Activated CD4-positive, alpha-beta T cell treated with anti-CD3 and anti-CD28 coated beads, Interleukin-2, amount 10 ng/mL, durations not matched to agents 7 days and 5 days (primary cell): ENCODE data around the gene SUDS3. TPM values are rescaled to one million over a fixed set of nuclear protein-coding genes. Genes with fewer than 3 reads are reported as not detected.

Source experiments
- CTCF ChIA-PET: fragments of 350-600 bp; sonication (Branson Sonifier 250); formaldehyde crosslinking; loops from one replicate; lab custom pipeline; 2021; ENCODE audit warnings: antibody characterized with exemption; lab: Charles Lee
- POLR2A ChIA-PET: fragments of 350-600 bp; sonication (Branson Sonifier 250); formaldehyde crosslinking; loops from one replicate; lab custom pipeline; 2021; ENCODE audit warnings: antibody characterized with exemption; lab: Charles Lee
- DNase-seq: peaks from one replicate; pipeline ENCODE4 v3.0.0-alpha.2; 2020
- H3K27ac Mint-ChIP-seq: one replicate; pipeline ENCODE4 v1.8.0; 2021; ENCODE audit warnings: mild to moderate bottlenecking, moderate library complexity, mixed read lengths
- H3K27me3 Mint-ChIP-seq: one replicate; pipeline ENCODE4 v1.8.0; 2021; ENCODE audit warnings: mixed read lengths
- H3K36me3 Mint-ChIP-seq: one replicate; pipeline ENCODE4 v1.8.0; 2021; ENCODE audit warnings: low read depth, mixed read lengths
- H3K4me1 Mint-ChIP-seq: one replicate; pipeline ENCODE4 v1.8.0; 2021; ENCODE audit warnings: mixed read lengths
- H3K4me3 Mint-ChIP-seq: one replicate; pipeline ENCODE4 v1.8.0; 2021; ENCODE audit warnings: mild to moderate bottlenecking, moderate library complexity, mixed read lengths
- H3K9me3 Mint-ChIP-seq: one replicate; pipeline ENCODE4 v1.8.0; 2021; ENCODE audit warnings: mixed read lengths
- total RNA-seq, 2 experiments: library from RNA; stranded (reverse); gene quantifications; one replicate each; pipeline ENCODE4 v1.2.3, GENCODE V29; 2021

Gene SUDS3
- total RNA-seq, 2 experiments from 2014 or later: 23.8 to 25.4 TPM

- H3K4me3 Mint-ChIP-seq: peak overlapping the region; percentile 94
- peaks cover 4% of the 10 kb centered on the region for H3K9me3 Mint-ChIP-seq
- H3K27ac Mint-ChIP-seq: peak overlapping the region; percentile 91
- DNase-seq: no peak
- POLR2A ChIA-PET: interaction anchor here (0.7 to 1.5 kb wide), 2 partner anchors 17 to 725 kb away, joined by 3 to 4 read pairs; partner anchors contain the start of gene SUDS3
- CTCF ChIA-PET: interaction anchor here (1.0 to 6.1 kb wide), 5 partner anchors 10 to 295 kb away, joined by 3 to 59 read pairs (median 4); partner anchors contain the start of genes SUDS3 and TAOK3
- H3K27me3 Mint-ChIP-seq: no peaks in the 10 kb centered on the region
- H3K4me1 Mint-ChIP-seq: peaks cover 38% of the 10 kb centered on the region
- H3K36me3 Mint-ChIP-seq: peaks cover 20% of the 10 kb centered on the region
Measured at GRCh38 chr12:118358612-118359540, 17.5 kb upstream of the SUDS3 start.

DNA sequence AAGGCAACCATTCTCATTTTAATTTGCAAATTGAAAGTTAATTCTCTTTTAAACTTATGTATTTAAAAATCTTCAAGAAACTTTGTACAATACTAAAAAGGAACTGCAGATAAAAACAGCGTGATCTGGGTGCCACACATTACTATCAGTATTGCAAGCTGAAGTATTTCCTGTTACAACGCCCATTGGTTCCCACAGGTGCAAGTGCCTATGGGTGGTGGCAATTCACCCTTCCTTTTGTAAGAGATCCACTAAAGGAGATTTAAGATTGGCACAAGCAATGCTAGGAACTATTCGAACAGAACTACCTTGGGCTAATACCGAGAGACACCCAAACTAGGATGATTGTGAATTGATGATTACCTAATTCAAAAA lies 16.8 kb upstream of the SUDS3 start:
- no peaks in the 10 kb centered on the region for H3K27me3 Mint-ChIP-seq
- peaks cover 36% of the 10 kb centered on the region for H3K4me1 Mint-ChIP-seq
- H3K9me3 Mint-ChIP-seq: peaks cover 2% of the 10 kb centered on the region
- CTCF ChIA-PET: interaction anchor here (1.1 to 6.1 kb wide), 2 partner anchors 18 to 296 kb away, joined by 3 to 59 read pairs; partner anchors contain the start of gene SUDS3
- H3K27ac Mint-ChIP-seq: peak overlapping the region; percentile 91
- H3K4me3 Mint-ChIP-seq: peak overlapping the region; percentile 94
- POLR2A ChIA-PET: interaction anchor here (1.5 kb wide), 1 partner anchor 16 kb away, joined by 4 read pairs; the partner anchor contains the start of gene SUDS3
- peaks cover 14% of the 10 kb centered on the region for H3K36me3 Mint-ChIP-seq
- peak; percentile 57 for DNase-seq

GRCh38 chr12:118361092-118361404 lies 15.3 kb upstream of the SUDS3 start:
- H3K9me3 Mint-ChIP-seq: no peaks in the 10 kb centered on the region
- POLR2A ChIA-PET: no interaction called here
- H3K36me3 Mint-ChIP-seq: peaks cover 4% of the 10 kb centered on the region
- DNase-seq: no peak
- peaks cover 28% of the 10 kb centered on the region for H3K4me1 Mint-ChIP-seq
- H3K27me3 Mint-ChIP-seq: no peaks in the 10 kb centered on the region
- CTCF ChIA-PET: interaction anchor here (6.1 kb wide), 1 partner anchor 16 kb away, joined by 59 read pairs; the partner anchor contains the start of gene SUDS3
- H3K4me3 Mint-ChIP-seq: no peak overlapping the region
- no peak overlapping the region for H3K27ac Mint-ChIP-seq

DNA sequence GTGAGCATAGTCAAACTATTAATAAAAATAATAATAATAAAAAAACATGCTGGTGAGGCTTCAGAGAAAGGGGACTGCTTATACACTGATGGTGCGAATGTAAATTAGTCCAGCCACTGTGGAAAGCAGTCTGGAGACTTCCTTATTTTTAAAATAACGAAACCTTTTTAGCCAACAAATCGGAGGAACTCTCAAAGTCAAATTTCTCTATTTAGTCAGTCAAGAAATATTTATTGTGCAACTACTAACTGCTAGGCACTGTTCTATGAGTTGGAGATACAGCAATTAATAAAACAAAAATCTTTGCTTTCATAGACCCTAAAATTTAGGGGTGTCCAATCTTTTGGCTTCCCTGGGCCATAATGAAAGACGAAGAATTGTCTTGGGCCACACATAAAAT lies 14.5 kb upstream of the SUDS3 start:
- no peak overlapping the region for H3K27ac Mint-ChIP-seq
- peaks cover 25% of the 10 kb centered on the region for H3K4me1 Mint-ChIP-seq
- ChIA-PET CTCF (interaction anchor here (1.0 kb wide), 1 partner anchor 14 kb away, joined by 3 read pairs; the partner anchor contains the start of gene SUDS3), POLR2A (no interaction called here)
- no peaks in the 10 kb centered on the region for H3K27me3 Mint-ChIP-seq
- no peak overlapping the region for H3K4me3 Mint-ChIP-seq
- H3K36me3 Mint-ChIP-seq: peaks cover 4% of the 10 kb centered on the region
- DNase-seq: no peak
- H3K9me3 Mint-ChIP-seq: no peaks in the 10 kb centered on the region

GRCh38 chr12:118368821-118369220 lies 7.5 kb upstream of the SUDS3 start:
- no peak overlapping the region for H3K27ac Mint-ChIP-seq
- no peak overlapping the region for H3K4me3 Mint-ChIP-seq
- no peak for DNase-seq
- H3K36me3 Mint-ChIP-seq: peaks cover 3% of the 10 kb centered on the region
- peaks cover 18% of the 10 kb centered on the region for H3K4me1 Mint-ChIP-seq
- ChIA-PET POLR2A (no interaction called here), CTCF (interaction anchor here (1.1 to 1.4 kb wide), 2 partner anchors 9 to 10 kb away, joined by 3 to 4 read pairs; no protein-coding TSS in a partner anchor)
- no peaks in the 10 kb centered on the region for H3K9me3 Mint-ChIP-seq
- H3K27me3 Mint-ChIP-seq: peaks cover 14% of the 10 kb centered on the region

GRCh38 chr12:118370601-118371000 lies 5.8 kb upstream of the SUDS3 start:
- H3K4me1 Mint-ChIP-seq: peaks cover 36% of the 10 kb centered on the region
- H3K27ac Mint-ChIP-seq: no peak overlapping the region
- peaks cover 14% of the 10 kb centered on the region for H3K27me3 Mint-ChIP-seq
- CTCF ChIA-PET: interaction anchor here (0.9 kb wide), 1 partner anchor 9 kb away, joined by 3 read pairs; no protein-coding TSS in a partner anchor
- POLR2A ChIA-PET: no interaction called here
- no peak for DNase-seq
- no peaks in the 10 kb centered on the region for H3K9me3 Mint-ChIP-seq
- peaks cover 3% of the 10 kb centered on the region for H3K36me3 Mint-ChIP-seq
- peak overlapping the region; percentile 97 for H3K4me3 Mint-ChIP-seq

DNA sequence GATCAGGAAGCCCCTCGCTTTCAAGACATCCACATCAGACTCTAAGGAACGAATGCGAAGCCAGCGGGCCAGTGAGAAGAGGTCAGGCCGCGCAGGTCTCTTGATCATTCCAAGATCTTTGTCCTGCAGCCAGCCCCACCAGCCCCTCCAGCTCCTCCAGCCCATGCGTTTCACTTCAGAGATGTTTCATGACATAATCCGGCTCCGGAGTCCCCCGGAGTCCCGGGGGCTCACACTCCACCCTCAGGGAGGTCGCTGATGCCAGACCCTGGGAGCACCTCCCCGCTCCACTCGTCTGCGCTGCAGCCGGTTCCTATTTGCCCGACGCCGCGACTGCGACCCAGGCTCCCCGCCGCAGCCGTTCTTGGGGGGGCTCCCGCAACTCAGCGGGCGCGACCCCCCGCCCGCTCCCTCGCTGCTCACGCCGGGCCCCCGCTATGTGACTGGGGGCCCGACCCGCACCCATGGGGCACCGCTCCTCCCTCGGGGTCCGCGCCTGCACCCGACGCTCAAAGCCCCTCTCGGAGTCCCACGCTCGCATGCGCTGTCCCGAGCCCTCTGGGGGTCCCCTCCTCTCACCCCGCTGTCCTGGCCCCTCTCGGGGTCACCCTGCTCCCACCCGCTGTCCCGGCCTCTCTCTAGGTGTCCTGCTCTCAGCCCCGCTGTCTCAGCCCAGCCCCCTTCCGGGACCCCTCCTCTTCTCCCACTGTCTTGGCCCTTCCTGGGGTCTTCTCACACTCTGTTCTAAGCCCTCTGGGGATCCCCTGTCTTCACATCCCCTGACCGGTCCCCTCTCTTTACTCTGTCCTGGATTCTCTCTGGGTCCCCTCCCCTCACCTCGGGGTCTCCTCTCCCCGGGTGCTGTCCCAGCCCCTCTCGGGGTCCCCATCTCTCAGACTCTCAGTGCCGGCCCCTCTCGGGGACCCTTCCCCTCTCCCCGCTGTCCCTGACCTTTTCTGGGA lies 4.8 kb upstream of the SUDS3 start:
- peak overlapping the region; percentile 97 for H3K4me3 Mint-ChIP-seq
- DNase-seq: no peak
- peaks cover 42% of the 10 kb centered on the region for H3K4me1 Mint-ChIP-seq
- ChIA-PET POLR2A (no interaction called here), CTCF (interaction anchor here (0.9 kb wide), 1 partner anchor 8 kb away, joined by 3 read pairs; no protein-coding TSS in a partner anchor)
- peaks cover 14% of the 10 kb centered on the region for H3K27me3 Mint-ChIP-seq
- no peaks in the 10 kb centered on the region for H3K9me3 Mint-ChIP-seq
- H3K36me3 Mint-ChIP-seq: peaks cover 5% of the 10 kb centered on the region
- peak overlapping the region; percentile 97 for H3K27ac Mint-ChIP-seq

GRCh38 chr12:118372541-118373495 lies 3.5 kb upstream of the SUDS3 start, which contains the start of gene TAOK3:
Gene TAOK3, minus strand, starts transcription at chr12:118372907. Its CDS starts 117,340 bp downstream, at chr12:118255567.
- POLR2A ChIA-PET: no interaction called here
- DNase-seq: peak; percentile 98
- peak within 1 kb of the TSS; percentile 97 for H3K27ac Mint-ChIP-seq
- H3K9me3 Mint-ChIP-seq: no peaks in the 10 kb centered on the region
- peaks cover 14% of the 10 kb centered on the region for H3K27me3 Mint-ChIP-seq
- peaks cover 5% of the 10 kb centered on the region for H3K36me3 Mint-ChIP-seq
- peaks cover 48% of the 10 kb centered on the region for H3K4me1 Mint-ChIP-seq
- CTCF ChIA-PET: interaction anchor here (0.5 to 1.0 kb wide), 2 partner anchors 15 to 195 kb away, joined by 3 to 5 read pairs; no protein-coding TSS in a partner anchor
- peak within 1 kb of the TSS; percentile 97 for H3K4me3 Mint-ChIP-seq

DNA sequence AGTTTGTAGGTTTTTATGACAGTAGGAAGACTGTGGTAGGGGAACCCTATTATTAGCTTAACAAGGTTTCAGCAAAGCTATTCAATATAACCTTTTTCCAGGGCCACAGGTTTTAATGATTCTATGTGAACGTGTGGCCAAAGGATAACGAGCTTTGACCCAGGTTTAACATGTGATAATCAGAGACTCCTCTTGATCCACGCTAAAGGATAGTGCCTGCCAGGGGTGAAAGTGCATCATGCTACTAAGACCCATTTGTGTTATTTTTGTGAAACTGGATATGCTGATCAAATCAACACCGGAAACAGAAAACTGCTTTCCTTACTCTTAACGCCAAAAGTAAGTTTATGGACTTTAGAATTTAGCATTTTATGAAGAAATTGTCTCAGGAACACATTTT lies 2.7 kb upstream of the SUDS3 start:
- ChIA-PET CTCF (no interaction called here), POLR2A (no interaction called here)
- Mint-ChIP-seq H3K9me3 (no peaks in the 10 kb centered on the region), H3K27me3 (peaks cover 14% of the 10 kb centered on the region), H3K4me1 (peaks cover 53% of the 10 kb centered on the region), H3K36me3 (peaks cover 5% of the 10 kb centered on the region), H3K4me3 (peak overlapping the region; percentile 97), H3K27ac (peak overlapping the region; percentile 97)
- DNase-seq: no peak

DNA sequence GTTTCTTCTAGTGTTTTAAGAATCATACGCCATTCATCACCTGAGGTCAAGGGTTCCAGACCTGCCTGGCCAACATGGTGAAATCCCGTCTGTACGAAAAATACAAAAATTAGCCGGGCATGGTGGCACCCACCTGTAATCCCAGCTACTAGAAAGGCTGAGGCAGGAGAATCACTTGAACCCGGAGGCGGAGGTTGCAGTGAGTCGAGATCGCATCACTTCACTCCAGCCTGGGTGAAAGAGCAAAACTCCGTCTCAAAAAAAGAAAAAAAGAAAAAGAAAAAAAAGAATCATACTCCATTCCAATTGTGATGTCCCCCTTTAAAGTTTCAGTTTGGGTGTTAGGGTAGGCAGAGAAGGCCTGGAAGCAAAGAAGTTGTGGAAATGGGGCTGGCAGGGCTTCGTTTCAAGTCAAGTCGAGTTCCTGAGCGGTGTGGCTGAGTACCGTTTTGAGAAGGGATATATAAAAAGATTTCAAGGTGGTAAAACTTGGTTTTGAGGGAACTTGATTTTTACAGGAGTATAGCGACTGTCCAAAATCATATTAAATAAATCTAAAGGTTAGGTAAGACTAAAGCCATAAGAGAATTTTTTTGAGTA lies 2.1 kb upstream of the SUDS3 start:
- Mint-ChIP-seq H3K9me3 (no peaks in the 10 kb centered on the region), H3K27me3 (peaks cover 14% of the 10 kb centered on the region), H3K36me3 (peaks cover 5% of the 10 kb centered on the region), H3K27ac (no peak overlapping the region), H3K4me1 (peaks cover 52% of the 10 kb centered on the region), H3K4me3 (peak overlapping the region; percentile 97)
- CTCF ChIA-PET: no interaction called here
- no peak for DNase-seq
- POLR2A ChIA-PET: no interaction called here

DNA sequence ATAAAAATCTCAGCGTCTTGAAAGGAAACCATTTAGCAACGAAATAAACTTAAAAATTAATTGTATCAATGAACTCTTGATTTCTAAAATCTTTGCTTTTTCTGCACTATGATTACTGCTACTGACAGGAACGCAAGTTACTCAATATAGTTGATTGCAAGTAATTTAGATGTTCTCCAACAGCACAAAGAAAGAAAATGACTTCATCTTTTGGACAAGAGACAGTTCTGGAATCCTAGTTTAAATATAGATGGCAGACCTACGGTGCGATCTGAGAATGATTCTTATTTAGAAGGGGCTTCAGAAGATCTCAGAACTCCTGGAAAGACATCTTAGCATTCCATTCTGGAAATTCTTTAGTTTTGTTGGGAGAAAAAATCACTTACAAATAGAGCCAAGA lies 1.4 kb upstream of the SUDS3 start:
- CTCF ChIA-PET: interaction anchor here (0.6 to 4.4 kb wide), 11 partner anchors 9 to 1293 kb away, joined by 4 to 59 read pairs (median 9); partner anchors contain the start of gene PRKAB1
- Mint-ChIP-seq H3K27me3 (peaks cover 14% of the 10 kb centered on the region), H3K4me1 (peaks cover 51% of the 10 kb centered on the region), H3K9me3 (no peaks in the 10 kb centered on the region), H3K4me3 (peak overlapping the region; percentile 97), H3K36me3 (peaks cover 6% of the 10 kb centered on the region), H3K27ac (no peak overlapping the region)
- DNase-seq: no peak
- POLR2A ChIA-PET: interaction anchor here (1.5 kb wide), 1 partner anchor 16 kb away, joined by 4 read pairs; no protein-coding TSS in a partner anchor
